ENCODE measurements around the gene SLC47A1. TPM values are rescaled to one million over a fixed set of nuclear protein-coding genes. Genes with fewer than 3 reads are reported as not detected.
"Not testable (repeated sequence)": the region's sequence is repeated elsewhere in the genome, so short reads cannot be mapped to it uniquely, and the experiment has no call there.

The SLC47A1 gene
- total and polyA plus RNA-seq, 4 donors = 34.8 to 69.2 (median 37.2) TPM

- TF ChIP-seq REST (IDR thresholded peaks at IDR 0.05) = no peak
Observed at GRCh38 chr17:19513897-19514488, 19.7 kb upstream of the SLC47A1 start (continued).

GRCh38 chr17:19517699-19518098, 16.0 kb upstream of the SLC47A1 start:
- Histone ChIP-seq H3K27ac (ENCODE audit: low read depth in 1 of 2, low read length in 2 of 2) (no peak overlapping the region), H3K9me3 (ENCODE audit: control insufficient read depth in 4 of 4, low read length in 3 of 4) (no peaks in the 10 kb centered on the region), H3K36me3 (ENCODE audit: control insufficient read depth in 4 of 4, insufficient read depth in 3 of 4, low read depth in 1 of 4, low read length in 3 of 4) (no peaks in the 10 kb centered on the region), H3K27me3 (ENCODE audit: control insufficient read depth in 4 of 4, insufficient read depth in 4 of 4, low read length in 3 of 4) (no peaks in the 10 kb centered on the region), H3K4me3 (ENCODE audit: low read depth in 1 of 3, low read length in 3 of 3) (no peak overlapping the region), H3K4me1 (ENCODE audit: control insufficient read depth in 4 of 4, insufficient read depth in 4 of 4, low read length in 3 of 4) (peaks cover 0 to 5% (median 3%) of the 10 kb centered on the region in 4 donors), H3K9ac (ENCODE audit: low read depth in 1 of 2, low read length in 2 of 2) (no peak overlapping the region)
- TF ChIP-seq RAD21 (IDR thresholded peaks at IDR 0.05) (no peak), NR2F2 (IDR thresholded peaks at IDR 0.05) (no peak), EGR1 (IDR thresholded peaks at IDR 0.05; ENCODE audit: low read depth in 2 of 2) (no peak), HNF4A (conservative IDR thresholded peaks at IDR 0.05) (no peak), SP1 (IDR thresholded peaks at IDR 0.05) (no peak), REST (IDR thresholded peaks at IDR 0.05) (no peak), FOXA2 (IDR thresholded peaks at IDR 0.05) (no peak), TAF1 (conservative IDR thresholded peaks at IDR 0.05) (no peak), JUND (IDR thresholded peaks at IDR 0.05) (no peak), ZBTB33 (IDR thresholded peaks at IDR 0.05) (no peak), FOXA1 (IDR thresholded peaks at IDR 0.05) (no peak), RXRA (IDR thresholded peaks at IDR 0.05) (no peak)
- DNase-seq (ENCODE audit: low spot score) = no peak

DNA sequence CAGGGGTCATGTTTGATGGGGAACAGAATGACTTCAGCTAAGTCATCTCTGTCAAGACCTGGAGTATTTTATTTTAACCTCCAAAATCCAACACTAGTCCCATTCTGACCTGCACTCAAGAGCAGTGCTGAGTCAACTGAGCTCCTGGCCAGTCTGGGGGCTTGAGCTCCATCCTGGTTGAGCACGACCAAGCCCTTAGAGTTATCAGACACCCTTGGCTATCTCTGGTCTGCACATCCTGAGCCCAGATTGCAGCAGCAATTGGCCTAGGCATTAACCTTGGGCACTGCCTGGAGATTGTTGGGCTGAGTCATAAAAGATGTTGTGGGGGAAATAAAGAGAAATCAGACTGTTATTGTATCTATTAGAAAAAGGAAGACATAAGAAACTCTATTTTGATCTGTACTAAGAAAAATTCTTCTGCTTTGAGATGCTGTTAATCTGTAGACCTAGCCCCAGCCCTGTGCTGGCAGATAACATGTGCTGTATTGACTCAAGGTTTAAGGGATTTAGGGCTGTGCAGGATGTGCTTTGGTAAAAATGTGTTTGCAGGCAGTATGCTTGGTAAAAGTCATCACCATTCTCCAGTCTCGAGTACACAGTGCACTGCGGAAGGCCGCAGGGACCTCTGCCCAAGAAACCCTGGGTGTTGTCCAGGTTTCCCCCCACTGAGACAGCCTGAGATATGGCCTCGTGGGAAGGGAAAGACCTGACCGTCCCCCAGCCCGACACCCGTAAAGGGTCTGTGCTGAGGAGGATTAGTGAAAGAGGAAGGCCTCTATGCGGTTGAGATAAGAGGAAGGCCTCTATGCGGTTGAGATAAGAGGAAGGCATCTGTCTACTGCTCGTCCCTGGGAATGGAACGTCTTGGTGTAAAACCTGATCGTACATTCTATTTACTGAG, 14.0 kb upstream of the SLC47A1 start:
- not testable (repeated sequence) for H3K9me3 ChIP-seq (ENCODE audit: control insufficient read depth in 4 of 4, low read length in 3 of 4); H3K27ac ChIP-seq (ENCODE audit: low read depth in 1 of 2, low read length in 2 of 2); H3K4me1 ChIP-seq (ENCODE audit: control insufficient read depth in 4 of 4, insufficient read depth in 4 of 4, low read length in 3 of 4); DNase-seq (ENCODE audit: low spot score); H3K27me3 ChIP-seq (ENCODE audit: control insufficient read depth in 4 of 4, insufficient read depth in 4 of 4, low read length in 3 of 4); H3K36me3 ChIP-seq (ENCODE audit: control insufficient read depth in 4 of 4, insufficient read depth in 3 of 4, low read depth in 1 of 4, low read length in 3 of 4); H3K4me3 ChIP-seq (ENCODE audit: low read depth in 1 of 3, low read length in 3 of 3); H3K9ac ChIP-seq (ENCODE audit: low read depth in 1 of 2, low read length in 2 of 2)
- WGBS = 71% methylated on average over 13 of the region's 13 CpGs
